Right lobe of liver (tissue), 4 donors: ENCODE data around the gene FGGY.

Source experiments
- POLR2A ChIP-seq: fragments of 450-650 bp; IDR thresholded peaks from one replicate; pipeline ENCODE4 v1.6.1; 2017; ENCODE audit warnings: antibody characterized with exemption, mild to moderate bottlenecking
- TF ChIP-seq, protein P1 (sequence below), 4 donors: fragments of 200-600 bp in 3 of 4; fragments of 450-650 bp in 1 of 4; IDR thresholded peaks; one replicate each; pipeline versions ENCODE4 v1.5.1 to v1.8.0; 2016 to 2022; ENCODE audit warnings: antibody characterized with exemption in 4 of 4, mild to moderate bottlenecking in 2 of 4
- donor health status: DM: no; HTN: no; CAD: no.
- donor health status: DM: no; HTN: no; CAD: no.
- donor health status: DM: no; HTN: yes; CAD: no.

DNA sequence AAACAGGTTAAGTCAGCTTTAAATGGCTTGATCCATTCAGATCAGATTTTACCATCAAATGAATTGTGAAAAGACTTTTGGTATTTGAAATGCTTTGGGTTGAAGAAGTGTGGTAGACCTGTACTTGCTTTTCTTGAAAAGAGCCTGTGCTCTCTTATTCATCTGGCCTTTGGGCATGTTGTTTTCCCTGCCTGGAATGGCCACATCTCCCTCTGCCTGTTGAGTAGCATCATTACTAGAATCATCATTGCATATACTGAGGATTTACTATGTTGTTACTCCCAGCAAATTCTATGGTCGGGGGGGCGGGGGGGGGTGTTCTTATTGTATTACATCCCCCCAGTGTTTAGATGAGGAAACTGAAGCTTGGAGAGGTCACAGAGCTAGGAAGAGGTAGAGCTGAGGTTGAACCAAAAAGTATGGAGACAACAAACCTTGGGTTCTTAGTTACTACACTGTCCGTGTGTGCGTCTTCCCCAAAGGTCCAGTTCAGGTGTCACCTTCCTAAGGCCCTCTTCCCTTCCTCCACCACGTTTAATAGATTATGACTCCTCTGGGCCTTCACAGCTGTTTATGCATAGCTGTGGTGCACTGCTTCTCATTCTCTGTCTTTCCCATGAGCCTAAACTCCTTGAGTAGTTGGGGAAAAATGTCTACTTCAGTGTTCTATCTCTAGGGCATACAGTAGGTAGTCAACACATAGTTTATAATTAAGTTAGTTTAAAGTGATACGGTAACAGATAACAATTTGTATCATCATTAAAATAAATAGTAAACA is 271.5 kb downstream of the FGGY start:
- TF ChIP-seq, protein P1, sequence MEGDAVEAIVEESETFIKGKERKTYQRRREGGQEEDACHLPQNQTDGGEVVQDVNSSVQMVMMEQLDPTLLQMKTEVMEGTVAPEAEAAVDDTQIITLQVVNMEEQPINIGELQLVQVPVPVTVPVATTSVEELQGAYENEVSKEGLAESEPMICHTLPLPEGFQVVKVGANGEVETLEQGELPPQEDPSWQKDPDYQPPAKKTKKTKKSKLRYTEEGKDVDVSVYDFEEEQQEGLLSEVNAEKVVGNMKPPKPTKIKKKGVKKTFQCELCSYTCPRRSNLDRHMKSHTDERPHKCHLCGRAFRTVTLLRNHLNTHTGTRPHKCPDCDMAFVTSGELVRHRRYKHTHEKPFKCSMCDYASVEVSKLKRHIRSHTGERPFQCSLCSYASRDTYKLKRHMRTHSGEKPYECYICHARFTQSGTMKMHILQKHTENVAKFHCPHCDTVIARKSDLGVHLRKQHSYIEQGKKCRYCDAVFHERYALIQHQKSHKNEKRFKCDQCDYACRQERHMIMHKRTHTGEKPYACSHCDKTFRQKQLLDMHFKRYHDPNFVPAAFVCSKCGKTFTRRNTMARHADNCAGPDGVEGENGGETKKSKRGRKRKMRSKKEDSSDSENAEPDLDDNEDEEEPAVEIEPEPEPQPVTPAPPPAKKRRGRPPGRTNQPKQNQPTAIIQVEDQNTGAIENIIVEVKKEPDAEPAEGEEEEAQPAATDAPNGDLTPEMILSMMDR (IDR thresholded peaks at IDR 0.05) = no peak
- TF ChIP-seq POLR2A = no peak
